A673 (cell line): ENCODE results near the gene SVBP. TPM values are rescaled to one million over a fixed set of nuclear protein-coding genes. Genes with fewer than 3 reads are reported as not detected.

ENCODE experiments used
- BruUV-seq: library from RNA; stranded (reverse); fragments of 400-500 nt; replicated peaks from 2 replicates; lab custom pipeline; 2021; lab: Mats Ljungman, UMichigan
- CTCF ChIA-PET: fragments of 300-600 bp; sonication (Branson Sonifier 250); formaldehyde crosslinking; loops from one replicate; lab custom pipeline; 2022; ENCODE audit warnings: antibody characterized with exemption; lab: Charles Lee
- POLR2A ChIA-PET: fragments of 300-600 bp; sonication (Branson Sonifier 250); formaldehyde crosslinking; loops from one replicate; lab custom pipeline; 2022; ENCODE audit warnings: antibody characterized with exemption; ENCODE audit not compliant: low non-redundant PET; lab: Charles Lee
- DNase-seq: peaks from one replicate; pipeline ENCODE4 v3.0.0-alpha.2; 2015; ENCODE audit warnings: low spot score
- H3K27ac ChIP-seq: fragments of 200-600 bp; sonication (generic); 2 replicates; pipeline ENCODE4 v1.5.1; 2016; ENCODE audit warnings: mixed run types, low read depth, mild to moderate bottlenecking, mixed read lengths, antibody characterized with exemption, low read length; ENCODE audit not compliant: poor library complexity, severe bottlenecking
- H3K27me3 ChIP-seq: fragments of 200-600 bp; sonication (generic); replicated peaks from 2 replicates; pipeline ENCODE4 v1.6.1; 2017; ENCODE audit warnings: mixed run types, low read depth, mild to moderate bottlenecking, mixed read lengths, antibody characterized with exemption, low read length; ENCODE audit not compliant: insufficient read depth, poor library complexity
- H3K36me3 ChIP-seq: fragments of 200-600 bp; sonication (generic); 2 replicates; pipeline ENCODE4 v1.6.1; 2016; ENCODE audit warnings: mixed run types, mild to moderate bottlenecking, mixed read lengths, antibody characterized with exemption, low read length; ENCODE audit not compliant: insufficient read depth, poor library complexity, severe bottlenecking
- H3K4me1 ChIP-seq: fragments of 200-600 bp; sonication (generic); 2 replicates; pipeline ENCODE4 v1.6.1; 2017; ENCODE audit warnings: mixed run types, mild to moderate bottlenecking, mixed read lengths, antibody characterized with exemption, low read length; ENCODE audit not compliant: insufficient read depth, poor library complexity, severe bottlenecking
- H3K4me3 ChIP-seq: fragments of 200-600 bp; sonication (generic); 2 replicates; pipeline ENCODE4 v1.5.1; 2016; ENCODE audit warnings: low read depth, mixed run types, mild to moderate bottlenecking, mixed read lengths, low read length; ENCODE audit not compliant: poor library complexity, severe bottlenecking
- H3K9me3 ChIP-seq: fragments of 200-600 bp; sonication (generic); 2 replicates; pipeline ENCODE4 v1.6.1; 2016; ENCODE audit warnings: mixed run types, low read depth, mild to moderate bottlenecking, mixed read lengths, antibody characterized with exemption, low read length; ENCODE audit not compliant: poor library complexity, severe bottlenecking
- EZH2 ChIP-seq: fragments of 200-600 bp; sonication (generic); IDR thresholded peaks from 2 replicates; pipeline ENCODE4 v1.6.1; 2017; ENCODE audit warnings: borderline replicate concordance, low read depth, mild to moderate bottlenecking, mixed read lengths, antibody characterized with exemption, low read length; ENCODE audit not compliant: poor library complexity, severe bottlenecking
- intact Hi-C: fragments of 100-400 bp; cut with micrococcal nuclease; formaldehyde crosslinking; loops from one replicate; pipeline ENCODE4 v1.10.0; 2022; ENCODE audit not compliant: unreplicated experiment
- total RNA-seq: library from RNA; stranded (reverse); gene quantifications from 2 replicates; pipeline ENCODE4 v1.2.3, GENCODE V29; 2021
- TF ChIP-seq, protein P1 (sequence below): fragments of 300-800, 200-600 bp; sonication (generic); conservative IDR thresholded peaks from 2 replicates; pipeline ENCODE4 v1.5.1; 2017; ENCODE audit warnings: low read depth, mild to moderate bottlenecking, antibody characterized with exemption, low read length, moderate library complexity, mixed read lengths

The SVBP gene
- total RNA-seq, 1 experiment from 2014 or later: 50.8 TPM

DNA sequence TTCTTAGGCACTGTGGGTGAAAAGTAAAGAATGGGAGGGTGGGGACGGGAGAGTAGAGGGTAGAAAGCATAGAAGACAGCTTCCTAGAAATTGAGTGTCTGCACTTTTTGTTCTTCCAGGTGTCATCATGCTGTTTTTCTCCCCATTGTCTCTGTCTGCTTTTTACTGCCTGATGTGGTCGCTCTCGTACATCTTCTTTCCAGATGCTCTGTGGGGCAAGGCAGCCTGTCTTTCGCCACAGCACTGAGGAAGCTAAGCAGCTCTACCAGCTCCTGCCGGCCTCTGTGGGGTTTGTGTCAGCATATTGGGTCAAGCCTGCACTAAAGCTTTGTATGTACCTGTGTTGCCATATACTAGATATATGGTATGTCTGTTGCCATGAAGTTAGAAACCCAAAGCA lies 19.2 kb downstream of the SVBP start:
- Histone ChIP-seq H3K4me3 (no peak overlapping the region), H3K9me3 (no peaks in the 10 kb centered on the region), H3K36me3 (no peaks in the 10 kb centered on the region), H3K4me1 (no peaks in the 10 kb centered on the region), H3K27ac (no peak overlapping the region), H3K27me3 (no peaks in the 10 kb centered on the region)
- intact Hi-C loops: no loop called here
- BruUV-seq: no TSS peak
- ChIA-PET CTCF (no interaction called here), POLR2A (no interaction called here)
- no peak for DNase-seq
- TF ChIP-seq, protein P1, sequence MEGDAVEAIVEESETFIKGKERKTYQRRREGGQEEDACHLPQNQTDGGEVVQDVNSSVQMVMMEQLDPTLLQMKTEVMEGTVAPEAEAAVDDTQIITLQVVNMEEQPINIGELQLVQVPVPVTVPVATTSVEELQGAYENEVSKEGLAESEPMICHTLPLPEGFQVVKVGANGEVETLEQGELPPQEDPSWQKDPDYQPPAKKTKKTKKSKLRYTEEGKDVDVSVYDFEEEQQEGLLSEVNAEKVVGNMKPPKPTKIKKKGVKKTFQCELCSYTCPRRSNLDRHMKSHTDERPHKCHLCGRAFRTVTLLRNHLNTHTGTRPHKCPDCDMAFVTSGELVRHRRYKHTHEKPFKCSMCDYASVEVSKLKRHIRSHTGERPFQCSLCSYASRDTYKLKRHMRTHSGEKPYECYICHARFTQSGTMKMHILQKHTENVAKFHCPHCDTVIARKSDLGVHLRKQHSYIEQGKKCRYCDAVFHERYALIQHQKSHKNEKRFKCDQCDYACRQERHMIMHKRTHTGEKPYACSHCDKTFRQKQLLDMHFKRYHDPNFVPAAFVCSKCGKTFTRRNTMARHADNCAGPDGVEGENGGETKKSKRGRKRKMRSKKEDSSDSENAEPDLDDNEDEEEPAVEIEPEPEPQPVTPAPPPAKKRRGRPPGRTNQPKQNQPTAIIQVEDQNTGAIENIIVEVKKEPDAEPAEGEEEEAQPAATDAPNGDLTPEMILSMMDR: no peak
- no peak for TF ChIP-seq EZH2

DNA sequence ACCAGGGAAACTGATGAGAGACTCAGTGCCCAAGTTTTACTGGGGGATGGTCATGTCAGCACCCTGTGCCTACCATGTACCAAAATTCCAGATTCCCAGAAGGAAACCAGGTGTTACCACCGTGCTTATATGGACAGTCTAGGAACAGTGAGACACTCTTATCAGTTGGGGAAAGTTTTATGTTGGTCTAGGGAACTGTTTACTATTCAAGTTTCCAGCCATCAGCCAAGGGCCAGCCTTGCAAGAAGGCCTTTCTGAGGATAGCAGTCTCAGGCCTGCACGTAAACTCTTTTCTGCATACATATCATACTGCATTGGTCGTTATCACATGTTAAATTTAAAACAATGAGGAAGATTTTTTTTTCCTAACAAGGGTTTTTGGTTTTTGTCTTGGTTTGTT lies 19.8 kb downstream of the SVBP start:
- no peak overlapping the region for H3K4me3 ChIP-seq
- no peaks in the 10 kb centered on the region for H3K4me1 ChIP-seq
- no peaks in the 10 kb centered on the region for H3K27me3 ChIP-seq
- no peak for TF ChIP-seq EZH2
- TF ChIP-seq, protein P1: no peak
- intact Hi-C loops: no loop called here
- no peak for DNase-seq
- BruUV-seq: no TSS peak
- no peaks in the 10 kb centered on the region for H3K9me3 ChIP-seq
- H3K27ac ChIP-seq: no peak overlapping the region
- H3K36me3 ChIP-seq: no peaks in the 10 kb centered on the region
- POLR2A ChIA-PET: no interaction called here
- CTCF ChIA-PET: no interaction called here

DNA sequence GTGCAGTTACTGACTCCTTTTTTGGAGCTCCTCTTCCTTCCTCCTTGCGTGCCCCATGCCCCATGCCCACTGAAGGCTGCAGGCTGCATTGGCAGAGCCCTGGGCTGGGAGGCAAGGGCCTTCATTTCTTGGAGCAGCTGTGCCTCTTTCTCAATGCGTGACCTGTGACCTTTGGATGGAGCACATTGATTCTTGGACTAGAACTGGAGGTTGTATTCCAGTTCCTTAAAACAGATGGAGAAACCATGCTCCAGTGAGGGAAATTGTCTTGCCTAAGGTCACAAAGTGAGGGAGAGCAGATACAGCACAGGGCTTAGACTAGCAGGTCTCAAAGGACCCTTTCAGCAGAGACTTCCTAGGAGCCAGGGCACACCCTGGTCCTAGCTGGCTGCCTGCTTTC lies 23.4 kb downstream of the SVBP start:
- H3K4me3 ChIP-seq: no peak overlapping the region
- H3K27ac ChIP-seq: no peak overlapping the region
- H3K9me3 ChIP-seq: no peaks in the 10 kb centered on the region
- ChIA-PET POLR2A (no interaction called here), CTCF (interaction anchor here (0.8 kb wide), 1 partner anchor 14 kb away, joined by 3 read pairs; no protein-coding TSS in a partner anchor)
- no peak for DNase-seq
- intact Hi-C loops: no loop called here
- H3K27me3 ChIP-seq: no peaks in the 10 kb centered on the region
- H3K36me3 ChIP-seq: no peaks in the 10 kb centered on the region
- no peak for TF ChIP-seq EZH2
- TF ChIP-seq, protein P1: no peak
- no peaks in the 10 kb centered on the region for H3K4me1 ChIP-seq
- BruUV-seq: no TSS peak
